ENCODE measurements around the gene CEBPA.

Gene CEBPA

DNA sequence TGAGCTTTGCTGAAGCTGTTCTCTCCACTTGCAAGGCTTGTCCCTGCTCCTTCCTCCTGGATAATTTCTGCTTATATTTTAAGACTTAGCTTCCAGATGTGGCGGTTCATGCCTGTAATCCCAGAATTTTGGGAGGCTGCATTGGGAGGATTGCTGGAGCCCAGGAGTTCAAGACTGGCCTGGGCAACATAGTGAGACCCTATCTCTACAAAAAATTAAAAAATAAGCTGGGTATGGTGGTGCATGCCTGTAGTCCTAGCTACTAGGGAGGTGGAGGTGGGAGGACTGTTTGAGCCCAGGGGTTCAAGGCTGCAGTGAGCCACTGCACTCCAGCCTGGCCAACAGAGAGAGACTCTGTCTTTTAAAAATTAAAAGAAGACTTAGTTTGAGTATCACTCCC lies 31.6 kb downstream of the CEBPA start:
- no peak for DNase-seq

DNA sequence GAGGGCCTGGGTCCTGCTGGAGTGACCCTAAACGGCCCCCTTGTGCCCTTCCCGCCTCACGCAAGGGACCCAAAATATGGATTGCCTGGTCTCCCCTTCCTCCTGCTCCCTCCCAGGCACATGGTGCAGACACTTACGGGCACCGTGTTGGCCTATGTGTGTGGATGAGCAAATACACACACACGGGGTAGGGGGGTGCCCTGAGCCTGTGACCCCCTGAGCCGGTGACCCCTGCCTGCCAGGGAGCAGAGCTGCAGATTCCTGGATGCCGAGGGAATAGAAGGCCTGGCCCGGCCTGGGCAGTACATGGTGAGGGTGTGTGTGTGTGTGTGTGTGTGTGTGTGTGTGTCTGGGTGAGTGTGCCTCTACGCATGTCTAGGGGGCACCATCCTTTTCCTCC lies 33.3 kb downstream of the CEBPA start:
- DNase-seq: no peak

DNA sequence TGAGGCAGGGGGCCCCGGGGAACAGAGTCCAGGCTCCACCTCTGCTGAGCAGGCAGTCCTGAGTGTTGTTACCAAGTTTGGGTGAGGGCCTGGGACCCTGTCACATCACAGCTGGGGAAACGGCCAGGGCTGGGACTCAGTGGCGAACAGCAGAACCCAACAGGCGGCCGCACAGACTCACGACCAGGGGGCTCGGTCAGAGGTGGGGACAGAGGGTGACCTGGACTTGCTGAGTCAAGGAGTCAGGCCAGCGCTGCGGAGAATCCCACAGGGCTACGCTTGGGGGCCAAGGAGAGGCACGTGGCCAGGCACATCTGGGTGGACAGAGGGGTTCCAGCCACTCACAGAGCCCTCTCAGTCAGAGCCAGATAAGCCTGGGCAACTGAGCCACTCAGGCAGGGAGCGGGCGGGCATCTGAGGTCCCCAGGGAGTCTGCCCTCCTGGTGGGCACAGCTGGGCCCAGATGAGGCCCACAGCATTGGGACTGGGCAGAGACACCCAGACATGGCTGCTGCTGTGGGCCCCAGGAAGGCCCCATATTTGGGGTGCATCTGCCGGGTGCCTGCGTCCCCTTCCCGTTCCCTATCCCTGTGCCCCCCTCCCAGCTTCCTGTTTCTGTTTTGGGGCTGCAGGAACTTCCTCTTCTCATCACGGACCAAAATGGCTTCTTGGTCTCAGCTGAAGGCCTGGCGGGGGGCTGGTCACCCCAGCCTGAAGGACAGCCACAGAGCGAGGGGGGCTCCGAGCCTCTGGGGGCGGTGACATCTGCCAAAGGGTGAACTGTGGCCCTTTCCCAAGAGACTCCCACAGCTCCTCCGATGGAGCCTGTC lies 34.0 kb downstream of the CEBPA start:
- no peak for DNase-seq

DNA sequence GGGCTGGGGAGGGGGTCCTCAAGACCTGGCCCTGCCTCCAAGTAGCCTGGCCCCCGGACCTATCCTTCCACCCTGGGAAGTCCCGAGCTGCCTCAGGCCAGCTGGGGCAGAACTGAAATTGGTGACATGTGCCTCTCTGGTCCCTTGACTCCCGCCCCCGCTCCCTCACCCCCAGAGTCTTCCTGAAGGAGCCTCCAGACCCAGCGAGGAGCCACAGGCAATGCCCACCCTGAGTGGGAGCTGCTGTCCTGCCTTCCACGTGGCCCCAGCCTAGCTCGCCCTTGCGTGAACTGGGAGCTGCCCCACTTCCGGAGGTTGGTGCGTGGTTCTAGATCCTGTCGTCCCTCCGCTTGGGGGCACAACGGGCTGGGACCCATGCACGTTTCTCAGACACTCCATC lies 34.6 kb downstream of the CEBPA start:
- no peak for DNase-seq

DNA sequence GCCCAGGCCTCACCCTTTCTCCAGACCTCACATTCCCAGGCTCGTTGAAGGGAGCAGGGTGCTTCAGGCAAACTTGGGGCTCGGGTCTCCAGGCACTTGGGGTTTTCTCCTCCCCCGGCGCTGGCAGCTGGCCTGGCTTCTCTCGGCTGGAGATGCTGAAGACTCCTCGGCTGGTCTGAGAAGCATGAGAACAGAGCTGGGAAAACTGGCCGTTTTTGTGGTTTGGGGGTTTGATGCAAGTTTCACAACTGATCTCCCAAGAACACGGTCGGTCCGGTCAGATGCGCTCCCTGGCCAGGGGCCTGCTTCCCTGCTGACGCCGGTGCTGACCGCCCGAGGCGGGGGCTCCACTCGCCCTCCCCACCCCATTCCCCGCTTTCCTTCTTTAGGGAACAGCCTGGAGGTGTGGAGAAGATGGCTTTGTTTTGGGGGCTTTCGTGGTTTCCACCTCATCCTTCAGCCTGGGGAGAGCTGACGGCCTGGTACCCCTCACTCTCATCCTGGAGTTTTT lies 35.3 kb downstream of the CEBPA start:
- DNase-seq: no peak

DNA sequence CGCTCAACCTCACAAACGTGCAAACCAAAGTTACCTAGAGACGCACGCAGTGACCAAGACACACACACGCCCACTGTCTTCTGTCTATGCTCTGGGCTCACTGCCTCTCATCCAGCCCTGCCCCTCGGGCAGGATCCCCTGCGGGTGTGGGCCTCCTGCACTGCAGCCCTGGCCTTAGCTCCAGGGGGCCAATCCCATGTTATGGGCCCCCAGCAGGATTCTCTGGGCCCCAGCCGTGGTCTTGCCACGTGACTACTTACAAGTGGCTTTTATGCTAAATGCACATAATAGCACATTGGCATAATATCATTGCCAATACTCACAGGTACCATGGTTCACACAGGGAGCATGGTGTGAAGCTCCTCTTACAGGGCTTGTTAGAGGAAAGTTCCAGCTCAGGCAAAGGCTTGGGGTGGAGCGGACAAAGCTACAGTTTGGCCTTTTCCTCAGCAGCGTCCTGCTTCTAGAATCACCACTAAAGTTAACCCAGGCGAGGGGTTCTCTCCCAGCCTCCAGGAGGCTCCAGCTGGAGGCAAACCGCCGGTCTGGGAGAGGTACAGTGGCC lies 37.4 kb downstream of the CEBPA start:
- DNase-seq: no peak

DNA sequence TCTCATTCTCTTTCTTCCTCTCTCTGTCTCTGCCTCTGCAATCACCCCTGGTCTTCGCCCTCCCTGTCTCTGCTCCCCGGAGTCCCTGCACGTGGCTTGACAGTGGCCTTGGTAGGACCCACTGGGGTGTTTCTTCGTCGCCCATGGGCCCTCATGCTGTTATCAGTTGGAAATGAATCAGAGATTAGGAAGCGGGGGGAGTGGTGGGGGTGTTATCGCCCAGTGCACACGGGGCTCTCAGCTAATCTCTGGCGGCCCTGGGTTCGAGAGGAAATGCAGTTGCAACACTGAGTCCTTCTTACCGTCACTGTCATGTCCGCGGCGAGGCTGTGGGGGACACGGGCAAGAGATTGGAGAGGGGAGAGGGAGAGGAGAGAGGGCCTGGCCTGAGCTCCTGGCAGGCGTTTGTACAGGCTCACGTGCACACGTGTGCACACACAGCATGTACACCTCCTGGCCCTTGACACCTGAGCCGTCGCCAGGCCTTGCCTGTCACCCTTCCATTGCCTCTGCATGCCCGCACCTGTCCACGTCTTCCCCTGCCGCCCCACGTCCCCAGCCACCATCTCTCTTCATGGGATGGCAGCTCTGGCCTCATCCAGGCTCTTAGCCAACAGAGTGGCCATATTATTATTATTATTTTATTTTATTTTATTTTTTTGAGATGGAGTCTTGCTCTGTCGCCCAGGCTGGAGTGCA lies 38.9 kb downstream of the CEBPA start:
- no peak for DNase-seq

DNA sequence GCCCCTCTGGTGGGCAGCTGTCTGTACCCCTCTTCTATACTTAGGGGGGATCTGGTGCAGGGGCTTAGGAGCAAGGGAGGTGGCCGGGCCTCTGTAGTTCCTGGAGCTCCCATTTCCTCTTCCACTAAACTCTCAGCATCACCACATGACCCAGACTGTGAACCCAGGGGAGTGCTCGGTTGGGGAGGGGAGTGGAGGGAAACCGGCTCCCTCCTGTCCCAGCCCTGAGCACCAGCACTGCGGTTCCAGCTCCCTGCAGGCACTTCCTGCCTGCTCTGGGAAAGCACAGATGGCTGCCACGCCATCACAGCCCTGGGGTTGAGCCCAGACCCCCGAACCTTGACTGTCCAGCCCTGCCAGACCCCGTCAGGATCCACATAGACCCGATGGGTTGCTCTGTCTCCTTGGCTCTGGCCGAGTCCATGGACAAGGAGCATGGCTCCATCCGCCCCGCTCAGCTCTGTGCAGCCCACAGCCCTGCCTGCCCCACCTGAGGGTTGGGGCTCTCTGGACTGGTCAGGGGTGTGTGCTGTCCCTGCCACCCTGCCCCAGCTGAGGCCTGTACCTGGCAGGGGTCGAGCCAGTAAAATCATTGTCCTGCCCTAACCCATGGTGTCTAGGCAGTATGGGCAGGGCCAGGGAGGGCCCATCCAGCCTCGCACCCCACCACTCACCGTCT lies 40.7 kb downstream of the CEBPA start:
- no peak for DNase-seq

DNA sequence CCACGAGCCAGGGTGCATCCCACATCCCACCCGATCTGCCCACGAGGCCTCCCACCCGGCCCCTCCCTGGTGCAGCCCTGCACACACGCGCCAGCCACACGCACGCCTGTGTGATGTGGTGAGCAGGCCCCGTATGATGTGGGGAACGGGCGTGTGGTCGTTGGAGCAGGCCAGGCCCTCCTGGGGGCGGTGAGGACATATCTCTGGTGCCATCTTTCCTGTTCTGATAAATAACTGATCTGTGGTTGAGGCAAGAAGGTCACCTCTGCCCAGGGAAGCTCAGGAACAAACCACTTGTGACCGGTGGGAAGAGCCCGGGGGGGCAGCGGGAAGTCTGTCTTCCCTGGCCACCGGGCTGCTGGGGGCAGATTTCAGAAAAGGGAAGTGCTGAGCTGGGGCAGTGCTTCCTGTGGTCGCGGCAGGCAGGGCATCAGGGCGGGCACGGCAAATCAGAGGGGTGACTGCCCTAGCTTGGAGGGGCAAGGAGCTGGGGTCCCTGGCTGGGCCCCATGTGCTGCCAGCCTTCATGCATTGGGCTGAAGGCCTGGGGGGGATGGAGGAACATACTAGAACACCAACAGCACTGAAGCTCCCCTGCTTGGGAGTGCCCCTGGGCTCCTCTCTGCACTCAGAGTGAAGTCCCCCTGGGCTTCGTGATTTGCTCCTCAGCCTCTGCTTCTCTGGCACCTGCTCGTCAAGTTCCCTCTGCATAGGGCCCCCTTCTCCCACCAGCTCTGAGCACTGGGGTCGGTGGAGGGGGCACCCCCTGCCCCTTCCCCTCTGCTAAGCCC lies 41.5 kb downstream of the CEBPA start:
- no peak for DNase-seq

DNA sequence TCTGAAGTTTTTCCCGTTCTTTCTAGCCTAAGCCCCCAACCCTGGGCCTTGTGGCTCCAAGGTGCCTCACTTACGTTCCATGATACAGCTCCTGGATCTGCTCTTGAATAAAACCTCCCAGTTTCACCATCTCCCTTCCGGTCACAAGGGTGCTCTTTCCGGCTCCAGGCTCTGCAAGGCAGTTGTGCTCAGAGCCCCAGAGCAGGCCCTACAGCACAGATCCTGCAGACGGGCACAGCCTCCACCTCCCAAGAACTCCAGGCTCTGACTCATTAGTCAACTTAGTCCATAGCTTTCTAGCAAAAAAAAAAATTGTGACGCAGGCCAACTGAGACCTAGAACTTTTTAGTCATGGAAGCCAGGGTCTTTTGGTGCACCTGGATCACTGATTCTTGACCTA lies 42.8 kb downstream of the CEBPA start:
- DNase-seq: no peak

DNA sequence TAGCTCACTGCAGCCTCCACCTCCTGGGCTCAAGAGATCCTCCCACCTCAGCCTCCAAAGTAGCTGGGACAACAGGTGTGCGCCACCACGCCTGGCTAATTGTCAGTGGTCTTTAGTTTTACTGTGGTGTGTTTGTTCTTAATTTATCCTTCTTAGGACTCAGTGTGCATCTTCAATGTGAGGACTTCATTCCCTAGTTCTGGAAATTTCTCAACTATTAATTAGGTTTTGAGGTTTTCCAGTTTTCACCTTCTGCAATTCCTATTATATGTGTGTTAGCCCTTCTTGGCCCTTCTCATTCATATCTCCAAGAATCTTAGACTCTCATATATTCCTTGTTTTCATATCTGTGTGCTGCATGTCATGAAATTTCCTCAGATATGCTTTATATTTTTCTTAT lies 44.5 kb downstream of the CEBPA start:
- no peak for DNase-seq

DNA sequence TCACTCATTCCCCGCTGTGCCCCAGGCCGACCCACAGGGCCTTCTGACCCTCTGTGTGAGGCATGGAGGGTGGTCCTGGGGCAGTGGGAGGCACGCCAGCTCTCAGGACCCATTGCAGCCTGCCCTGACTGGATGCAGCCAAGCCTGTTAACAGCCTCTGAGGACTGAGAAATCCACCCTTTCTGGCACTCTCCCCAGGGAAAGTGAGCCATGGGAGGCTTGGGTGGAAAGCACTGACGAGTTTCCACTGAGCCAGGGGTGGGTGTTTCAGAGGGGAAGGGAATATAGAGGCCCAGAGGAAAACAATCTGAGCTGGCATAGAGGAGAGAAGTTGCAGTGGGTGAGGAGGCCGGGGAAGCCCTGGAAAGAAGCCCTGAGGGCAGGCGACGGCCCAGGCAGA lies 46.1 kb downstream of the CEBPA start:
- DNase-seq: no peak

DNA sequence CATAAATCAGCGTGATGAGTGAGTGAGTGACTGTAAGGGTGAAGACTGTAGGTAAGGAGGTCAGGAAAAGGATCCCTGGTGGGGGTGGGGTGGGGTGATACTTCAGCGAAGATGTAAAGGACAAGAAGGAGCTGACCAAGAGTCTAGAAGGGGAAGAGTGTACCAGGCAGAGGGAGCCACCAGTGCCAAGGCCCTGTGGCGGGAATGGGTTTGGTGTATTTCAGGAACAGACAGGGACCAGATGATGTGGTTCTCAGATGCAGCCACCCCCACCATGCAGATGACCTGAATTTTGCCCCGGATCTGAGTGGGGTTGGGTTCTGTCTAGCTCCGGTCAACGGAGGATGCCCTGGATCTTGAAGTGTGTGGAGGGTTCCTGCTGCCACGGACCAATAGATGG lies 46.6 kb downstream of the CEBPA start:
- DNase-seq: no peak

DNA sequence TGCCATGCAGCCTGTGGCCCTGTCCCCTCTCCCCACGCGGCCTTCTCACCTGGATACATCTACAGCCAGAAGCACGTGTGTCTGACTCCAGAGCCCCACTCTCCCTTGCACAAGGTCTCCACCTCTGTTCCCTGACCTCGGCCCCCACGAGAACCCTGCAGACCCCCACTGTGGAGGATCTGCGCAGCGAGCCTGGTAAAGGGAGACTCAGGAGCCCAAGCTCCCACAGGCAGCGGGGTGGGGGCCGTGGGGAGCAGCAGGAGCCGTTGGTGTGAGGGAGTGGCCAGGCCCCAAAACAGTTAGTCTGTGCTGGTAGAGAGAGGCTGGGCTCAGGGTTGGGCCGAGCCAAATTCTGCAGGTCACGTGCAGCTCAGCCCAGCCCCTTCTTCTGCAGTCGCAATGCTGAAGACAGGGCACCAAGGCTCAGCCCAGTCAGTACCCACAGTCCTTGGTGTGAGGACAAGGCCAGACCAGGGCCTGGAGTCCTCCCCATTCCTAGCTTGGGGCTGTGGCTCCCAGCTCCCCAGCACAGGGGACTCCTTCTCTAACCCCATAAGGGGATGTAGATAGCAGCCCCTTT lies 48.0 kb downstream of the CEBPA start:
- DNase-seq: no peak

DNA sequence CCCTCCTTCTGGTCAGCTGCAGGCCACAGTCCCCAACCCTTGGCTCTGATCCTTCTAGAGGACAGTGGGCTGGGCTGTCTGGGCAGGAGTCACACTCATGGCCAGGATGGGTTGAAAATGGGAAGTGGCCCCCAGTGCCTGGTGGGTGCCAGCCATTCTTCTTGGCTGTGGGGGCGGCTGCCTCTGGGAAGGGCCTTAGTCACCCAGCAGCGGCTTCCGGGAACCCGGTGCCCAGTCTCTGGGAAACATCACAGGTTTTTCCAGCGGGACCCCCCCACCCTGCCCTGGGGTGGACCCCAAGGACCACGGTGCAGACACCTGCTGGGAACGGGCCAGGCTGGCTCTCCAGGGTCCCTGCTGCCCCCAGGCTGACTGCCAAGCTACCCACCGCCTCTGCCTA lies 49.4 kb downstream of the CEBPA start:
- DNase-seq: no peak

DNA sequence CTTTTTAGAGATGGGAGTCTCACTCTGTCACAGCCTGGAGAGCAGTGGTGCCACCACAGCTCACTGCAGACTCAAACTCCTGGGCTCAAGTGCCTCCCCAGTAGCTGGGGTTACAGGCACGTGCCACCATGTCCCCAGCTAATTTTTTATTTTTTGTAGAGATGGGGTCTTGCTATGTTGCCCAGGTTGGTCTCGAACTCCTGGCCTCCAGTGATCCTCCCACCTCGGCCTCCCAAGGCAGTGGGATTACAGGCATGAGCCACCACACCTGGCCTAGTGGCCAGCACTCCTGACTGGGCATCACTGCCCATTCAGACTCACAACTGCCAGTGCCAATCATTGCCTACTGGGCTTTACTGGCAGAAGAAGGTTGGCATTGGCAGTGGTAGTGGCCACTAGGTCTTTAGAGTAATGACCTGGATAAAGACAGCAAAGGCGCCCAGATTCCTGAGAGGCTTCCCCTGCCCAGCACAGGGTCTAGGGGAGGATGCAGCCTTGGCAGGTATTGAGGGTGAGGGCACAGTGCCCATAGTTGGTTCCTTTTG lies 49.8 kb downstream of the CEBPA start:
- no peak for DNase-seq

DNA sequence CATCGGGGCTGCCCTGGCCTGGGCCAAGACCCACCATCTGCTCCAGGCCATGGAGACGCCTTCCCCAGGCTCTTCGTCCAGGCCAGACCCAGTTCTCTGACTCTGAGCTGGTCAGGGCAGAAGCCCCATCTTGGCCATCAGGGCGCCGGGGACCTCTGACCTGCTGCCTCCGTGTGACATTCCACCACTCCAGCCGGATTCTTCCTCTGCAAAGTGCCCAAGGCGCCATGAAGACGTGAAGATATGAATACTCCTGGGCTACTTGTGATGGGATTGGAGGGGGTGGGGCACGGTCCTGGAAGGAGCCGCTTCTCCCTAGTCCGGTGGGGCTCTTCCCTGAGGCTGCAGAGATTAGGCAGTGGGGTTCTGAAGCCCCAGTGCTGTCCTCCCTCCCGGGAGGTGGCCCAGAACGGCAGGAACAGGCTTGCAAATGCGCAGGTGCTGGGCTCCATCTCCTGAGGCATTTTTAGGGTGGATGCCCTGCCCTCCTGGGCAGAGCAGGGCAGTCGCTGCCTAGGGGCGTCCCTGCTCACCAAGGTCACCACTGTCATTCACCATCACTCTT lies 50.7 kb downstream of the CEBPA start:
- DNase-seq: no peak

DNA sequence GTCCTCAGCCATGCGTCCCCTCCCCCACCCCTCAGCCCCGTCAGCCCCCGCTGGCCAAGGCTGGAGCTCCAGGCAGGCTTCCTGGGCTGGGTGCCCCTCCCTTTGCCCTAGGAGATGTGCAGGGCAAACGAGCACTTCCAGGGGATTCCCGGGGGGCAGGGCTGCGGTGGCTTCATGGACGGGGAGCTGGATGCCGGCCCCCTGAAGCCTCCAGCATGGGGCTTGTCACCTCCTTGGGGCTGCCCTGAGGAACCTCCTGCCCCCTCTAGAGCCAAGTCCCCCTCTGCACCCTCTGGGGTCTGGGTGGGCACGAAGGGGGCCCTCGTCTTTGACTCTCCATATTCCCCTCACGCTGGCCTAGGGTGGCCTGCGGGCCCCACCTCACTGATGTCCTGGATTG lies 51.3 kb downstream of the CEBPA start:
- DNase-seq: no peak

DNA sequence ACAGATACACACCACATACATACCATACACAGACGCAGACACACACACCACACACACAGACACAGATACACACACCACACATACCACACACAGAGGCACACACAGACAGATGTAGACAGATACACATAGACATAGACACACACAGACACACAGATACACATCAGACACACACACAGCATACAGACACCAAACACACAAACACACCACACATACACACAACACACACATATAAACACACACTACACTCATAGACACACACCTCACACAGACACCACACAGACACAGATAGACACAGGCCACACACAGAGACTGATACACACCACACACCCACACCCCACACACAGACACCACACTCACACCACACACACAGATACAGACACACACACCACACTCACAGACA lies 51.8 kb downstream of the CEBPA start:
- DNase-seq: no peak
